ENCODE measurements around the gene ARHGAP24. TPM values are rescaled to one million over a fixed set of nuclear protein-coding genes. Genes with fewer than 3 reads are reported as not detected.

The ARHGAP24 gene
- total RNA-seq, 4 donors from 2014 or later: 3.6 to 35.3 (median 7.2) TPM

DNA sequence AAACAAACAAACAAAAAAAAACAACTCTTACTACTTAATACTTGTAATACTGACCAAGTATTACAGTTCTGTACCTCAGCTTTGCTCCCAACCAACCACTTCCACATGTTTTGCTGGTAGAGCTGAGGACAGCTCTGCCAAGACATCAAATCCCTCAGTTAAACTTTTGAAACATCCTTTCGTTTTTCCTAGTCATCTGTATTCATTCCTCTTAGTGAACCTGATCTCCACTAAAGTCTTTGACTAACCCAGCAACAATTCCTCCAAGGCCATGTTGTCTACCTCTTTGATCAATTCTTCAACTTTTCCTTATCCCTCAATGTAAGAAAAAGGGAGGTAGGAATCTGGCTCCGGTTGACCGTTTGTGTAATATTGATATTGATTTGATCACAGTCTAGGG, 247.5 kb downstream of the ARHGAP24 start:
- H3K27ac ChIP-seq: no peak overlapping the region
- 77 to 86% methylated on average over 3 of the region's 3 CpGs for WGBS, 2 donors
- H3K9me3 ChIP-seq: no peaks in the 10 kb centered on the region
- no peak for TF ChIP-seq POLR2A (IDR thresholded peaks at IDR 0.05)
- TF ChIP-seq CTCF (IDR thresholded peaks at IDR 0.05): no peak
- H3K4me1 ChIP-seq: peaks cover 0 to 15% (median 3%) of the 10 kb centered on the region in 3 donors
- no peaks in the 10 kb centered on the region for H3K36me3 ChIP-seq
- intact Hi-C loops (cut with DNase I): no loop called here
- no peak overlapping the region for H3K4me3 ChIP-seq
- H3K27me3 ChIP-seq: no peaks in the 10 kb centered on the region
- DNase-seq: no peak

DNA sequence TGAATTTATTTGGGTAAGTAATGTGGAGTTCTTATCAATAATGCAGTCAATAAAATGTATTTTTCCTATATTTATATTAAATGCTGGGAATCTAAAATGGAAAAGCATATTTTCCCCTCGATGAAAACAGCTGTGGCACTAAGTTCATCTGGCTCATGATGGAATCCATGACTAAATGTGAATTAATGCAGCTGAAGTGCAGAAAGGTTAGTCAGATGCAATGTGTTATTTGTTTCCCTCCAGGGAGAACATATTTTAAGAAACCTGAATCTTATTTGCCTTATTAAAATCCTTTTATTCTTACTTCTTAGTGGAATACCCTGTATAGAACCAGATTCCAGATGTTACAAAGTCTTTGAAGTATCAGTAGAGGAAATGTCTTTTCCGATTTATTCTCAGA, 247.9 kb downstream of the ARHGAP24 start:
- 81 to 86% methylated on average over 2 of the region's 2 CpGs for WGBS, 2 donors
- intact Hi-C loops (cut with DNase I): no loop called here
- Histone ChIP-seq H3K27me3 (no peaks in the 10 kb centered on the region), H3K4me1 (peaks cover 0 to 15% (median 3%) of the 10 kb centered on the region in 3 donors), H3K9me3 (no peaks in the 10 kb centered on the region), H3K27ac (no peak overlapping the region), H3K4me3 (no peak overlapping the region), H3K36me3 (no peaks in the 10 kb centered on the region)
- no peak for DNase-seq
- TF ChIP-seq POLR2A (IDR thresholded peaks at IDR 0.05) (no peak), CTCF (IDR thresholded peaks at IDR 0.05) (no peak)

DNA sequence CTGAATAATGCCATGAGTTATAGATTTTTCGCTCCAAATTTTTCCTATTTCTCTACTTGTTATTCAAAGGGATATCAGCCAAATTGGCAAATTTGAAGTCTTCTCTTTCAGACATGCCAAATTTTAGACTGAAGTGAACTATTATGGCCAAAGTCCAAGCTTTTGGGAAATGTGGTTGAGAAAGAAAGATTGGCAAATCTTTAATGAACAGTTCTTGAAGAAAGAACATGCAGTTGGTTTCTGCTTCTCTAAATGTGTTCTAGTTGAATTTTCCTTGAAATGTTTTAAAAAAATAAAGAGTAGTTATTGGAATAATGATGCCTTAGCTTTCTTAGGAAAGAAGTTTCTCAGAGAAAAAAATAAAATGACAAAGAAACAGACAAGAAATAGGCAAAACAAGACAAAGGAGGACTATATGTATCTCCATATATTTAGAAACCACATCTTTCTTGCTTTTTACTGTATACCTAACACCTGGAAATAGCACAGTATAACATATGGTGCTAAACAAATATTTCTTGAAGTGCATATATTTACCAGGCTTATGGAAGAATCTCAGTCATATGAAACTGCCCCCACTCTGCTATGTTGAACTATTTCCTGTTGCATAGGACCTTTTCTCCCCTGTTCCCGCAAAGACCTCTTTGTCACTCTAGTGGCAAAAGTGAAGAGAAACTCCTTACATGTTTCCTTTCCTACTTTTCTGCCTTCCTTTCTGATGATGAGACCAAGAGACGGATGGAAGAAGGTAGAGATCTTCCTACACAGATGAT, 250.0 kb downstream of the ARHGAP24 start:
- intact Hi-C loops (cut with DNase I): no loop called here
- TF ChIP-seq POLR2A (IDR thresholded peaks at IDR 0.05) (no peak), CTCF (IDR thresholded peaks at IDR 0.05) (no peak)
- H3K27ac ChIP-seq: peak overlapping the region in 3 of 4 donors; percentile 43 to 82 (median 49)
- no peaks in the 10 kb centered on the region for H3K9me3 ChIP-seq
- H3K4me1 ChIP-seq: peaks cover 0 to 15% (median 3%) of the 10 kb centered on the region in 3 donors
- no peaks in the 10 kb centered on the region for H3K27me3 ChIP-seq
- 76 to 79% methylated on average over 3 of the region's 3 CpGs for WGBS, 2 donors
- no peak overlapping the region for H3K4me3 ChIP-seq
- H3K36me3 ChIP-seq: no peaks in the 10 kb centered on the region
- DNase-seq: no peak

- Histone ChIP-seq H3K27me3 (no peaks in the 10 kb centered on the region), H3K4me1 (peaks cover 0 to 15% (median 3%) of the 10 kb centered on the region in 3 donors), H3K27ac (peak overlapping the region in 3 of 4 donors; percentile 43 to 82 (median 49)), H3K9me3 (no peaks in the 10 kb centered on the region), H3K4me3 (no peak overlapping the region), H3K36me3 (no peaks in the 10 kb centered on the region)
- TF ChIP-seq CTCF (IDR thresholded peaks at IDR 0.05): no peak
- TF ChIP-seq POLR2A (IDR thresholded peaks at IDR 0.05): no peak
- no peak for DNase-seq
- intact Hi-C loops (cut with DNase I): no loop called here
- 73 to 79% methylated on average over 2 of the region's 2 CpGs for WGBS, 2 donors
These were observed 250.8 kb downstream of the ARHGAP24 start for GRCh38 chr4:85725721-85726170.

DNA sequence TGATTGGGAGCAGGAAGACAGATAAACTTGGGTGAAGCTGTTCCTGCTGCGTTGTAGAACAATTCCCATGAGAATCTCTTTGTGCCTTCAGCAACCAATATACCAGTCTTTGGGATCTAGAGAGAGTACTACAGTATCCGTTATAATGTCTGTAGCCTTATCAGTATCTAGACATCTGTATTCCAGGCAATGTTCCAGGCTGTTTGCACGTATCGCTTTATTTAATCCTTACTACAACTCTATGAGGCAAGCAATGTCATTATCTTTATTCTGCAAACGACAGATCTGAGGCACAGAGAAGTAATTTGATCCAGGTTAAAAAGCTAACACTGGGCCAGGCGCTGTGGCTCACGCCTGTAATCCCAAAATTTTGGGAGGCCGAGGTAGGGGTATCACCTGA, 251.6 kb downstream of the ARHGAP24 start:
- intact Hi-C loops (cut with DNase I): no loop called here
- H3K27me3 ChIP-seq: no peaks in the 10 kb centered on the region
- 88 to 90% methylated on average over 8 of the region's 8 CpGs for WGBS, 2 donors
- H3K4me3 ChIP-seq: no peak overlapping the region
- H3K36me3 ChIP-seq: no peaks in the 10 kb centered on the region
- H3K4me1 ChIP-seq: peaks cover 0 to 15% (median 3%) of the 10 kb centered on the region in 3 donors
- H3K27ac ChIP-seq: peak overlapping the region in 2 of 4 donors; percentile 49 to 82
- H3K9me3 ChIP-seq: no peaks in the 10 kb centered on the region
- no peak for TF ChIP-seq POLR2A (IDR thresholded peaks at IDR 0.05)
- TF ChIP-seq CTCF (IDR thresholded peaks at IDR 0.05): no peak
- DNase-seq: no peak

All from esophagus squamous epithelium (tissue), 5 donors.